ENCODE data around the gene CARM1.

- TF ChIP-seq CTCF (conservative IDR thresholded peaks at IDR 0.05; ENCODE audit: low read depth in 2 of 2) (no peak), JUNB (IDR thresholded peaks at IDR 0.05; ENCODE audit: unreplicated experiment) (no peak), POLR2AphosphoS5 (IDR thresholded peaks at IDR 0.05; ENCODE audit: low read depth) (no peak)
Measured at GRCh38 chr19:10935371-10936059, 64.2 kb downstream of the CARM1 start.
